HepG2 (cell line): ENCODE measurements around the gene TM4SF5. TPM values are rescaled to one million over a fixed set of nuclear protein-coding genes. Genes with fewer than 3 reads are reported as not detected.

Source experiments
- ATF2 ChIP-seq: sonication (generic); formaldehyde crosslinking; IDR thresholded peaks from 2 replicates; pipeline ENCODE4 v1.4.0; 2020; ENCODE audit warnings: missing genetic modification reagents
- HNF4G ChIP-seq, 2 experiments: sonication (generic) in 1 of 2; formaldehyde crosslinking in 1 of 2; IDR thresholded peaks; 2 replicates each; pipeline versions ENCODE4 v1.4.0 to v1.6.1; 2011 to 2020; ENCODE audit warnings: borderline replicate concordance in 2 of 2, low read depth in 2 of 2, mild to moderate bottlenecking in 2 of 2, low read length in 1 of 2, missing genetic modification reagents in 1 of 2, moderate library complexity in 1 of 2
- HNRNPH1 ChIP-seq: fragments of 200-400 bp; formaldehyde crosslinking; optimal IDR thresholded peaks from 2 replicates; pipeline ENCODE3; 2017; ENCODE audit warnings: mild to moderate bottlenecking, low read depth, low read length
- HOXA3 ChIP-seq: sonication (generic); formaldehyde crosslinking; IDR thresholded peaks from 2 replicates; pipeline ENCODE4 v1.5.0; 2020; ENCODE audit warnings: missing genetic modification reagents
- MED8 ChIP-seq: sonication (generic); formaldehyde crosslinking; IDR thresholded peaks from 2 replicates; pipeline ENCODE4 v1.8.1; 2023; ENCODE audit warnings: mild to moderate bottlenecking, missing genetic modification reagents; ENCODE audit not compliant: insufficient replicate concordance
- NFE2 ChIP-seq: sonication (generic); formaldehyde crosslinking; IDR thresholded peaks from 2 replicates; pipeline ENCODE4 v1.4.0; 2020; ENCODE audit warnings: missing genetic modification reagents
- NONO ChIP-seq, 2 experiments: fragments of 450-650 bp in 1 of 2; sonication (generic) in 1 of 2; formaldehyde crosslinking in 1 of 2; IDR thresholded peaks in 1 of 2; conservative IDR thresholded peaks in 1 of 2; 2 replicates each; pipeline versions ENCODE4 v1.6.1 to v1.8.0; 2017 to 2022; ENCODE audit warnings: mild to moderate bottlenecking in 1 of 2, missing genetic modification reagents in 1 of 2, moderate library complexity in 1 of 2
- REST ChIP-seq, 2 experiments: IDR thresholded peaks; 2 replicates each; pipeline ENCODE4 v1.6.1; 2011 to 2012; ENCODE audit warnings: low read length in 2 of 2, borderline replicate concordance in 1 of 2, low read depth in 1 of 2, mild to moderate bottlenecking in 1 of 2, moderate library complexity in 1 of 2
- ZFYVE20 ChIP-seq: sonication (generic); formaldehyde crosslinking; IDR thresholded peaks from 2 replicates; pipeline ENCODE4 v1.8.0; 2023; ENCODE audit warnings: low read depth, mild to moderate bottlenecking, moderate library complexity, missing genetic modification reagents, borderline replicate concordance
- ZNF251 ChIP-seq: sonication (generic); formaldehyde crosslinking; IDR thresholded peaks from 2 replicates; pipeline ENCODE4 v1.9.0; 2021; ENCODE audit warnings: mild to moderate bottlenecking, missing genetic modification reagents
- ZNF510 ChIP-seq: sonication (generic); formaldehyde crosslinking; IDR thresholded peaks from 2 replicates; pipeline ENCODE4 v1.4.0; 2020; ENCODE audit warnings: low read depth, mild to moderate bottlenecking, missing genetic modification reagents
- ZNF569 ChIP-seq: sonication (generic); formaldehyde crosslinking; IDR thresholded peaks from 2 replicates; pipeline ENCODE4 v1.5.0; 2020; ENCODE audit warnings: mild to moderate bottlenecking, missing genetic modification reagents, moderate library complexity, borderline replicate concordance
- polyA plus RNA-seq, 8 experiments: library from polyadenylated mRNA; depleted of rRNA in 3 of 8; stranded (reverse) in 7 of 8; unstranded in 1 of 8; fragments of >200 nt; fragmentation: Illumina TruSeq in 4 of 8; extraction: Trizol in 4 of 8; gene quantifications; 2 replicates each; pipeline versions ENCODE4 v1.2.1 to v1.2.3, GENCODE V29; 2011 to 2016; ENCODE audit warnings: low read depth in 4 of 8, missing spikeins in 1 of 8, mixed read lengths in 1 of 8; ENCODE audit not compliant: insufficient read depth in 1 of 8
- total RNA-seq, 5 experiments: library from RNA; depleted of rRNA; stranded (reverse); fragments of >200 nt; fragmentation: Illumina TruSeq; extraction: Trizol; gene quantifications; 2 replicates each; pipeline ENCODE4 v1.2.3, GENCODE V29; 2016; ENCODE audit warnings: low read depth in 1 of 5
- TF ChIP-seq, protein P1 (sequence below): sonication (generic); formaldehyde crosslinking; conservative IDR thresholded peaks from 2 replicates; pipeline ENCODE4 v1.4.0; 2020; ENCODE audit warnings: missing genetic modification reagents
- TF ChIP-seq, protein P2 (sequence below): sonication (generic); formaldehyde crosslinking; IDR thresholded peaks from 2 replicates; pipeline ENCODE4 v1.4.0; 2020; ENCODE audit warnings: mild to moderate bottlenecking, low read depth, missing genetic modification reagents
- TF ChIP-seq, protein P3 (sequence below): sonication (generic); formaldehyde crosslinking; IDR thresholded peaks from 2 replicates; pipeline ENCODE4 v1.8.0; 2022; ENCODE audit warnings: missing genetic modification reagents, mild to moderate bottlenecking, borderline replicate concordance

Gene TM4SF5
- total and polyA plus RNA-seq, 2 of the 13 experiments (the other 11 are each of a cell fraction or from before 2014, with no cell fraction given), result 30.1 to 126 TPM

DNA sequence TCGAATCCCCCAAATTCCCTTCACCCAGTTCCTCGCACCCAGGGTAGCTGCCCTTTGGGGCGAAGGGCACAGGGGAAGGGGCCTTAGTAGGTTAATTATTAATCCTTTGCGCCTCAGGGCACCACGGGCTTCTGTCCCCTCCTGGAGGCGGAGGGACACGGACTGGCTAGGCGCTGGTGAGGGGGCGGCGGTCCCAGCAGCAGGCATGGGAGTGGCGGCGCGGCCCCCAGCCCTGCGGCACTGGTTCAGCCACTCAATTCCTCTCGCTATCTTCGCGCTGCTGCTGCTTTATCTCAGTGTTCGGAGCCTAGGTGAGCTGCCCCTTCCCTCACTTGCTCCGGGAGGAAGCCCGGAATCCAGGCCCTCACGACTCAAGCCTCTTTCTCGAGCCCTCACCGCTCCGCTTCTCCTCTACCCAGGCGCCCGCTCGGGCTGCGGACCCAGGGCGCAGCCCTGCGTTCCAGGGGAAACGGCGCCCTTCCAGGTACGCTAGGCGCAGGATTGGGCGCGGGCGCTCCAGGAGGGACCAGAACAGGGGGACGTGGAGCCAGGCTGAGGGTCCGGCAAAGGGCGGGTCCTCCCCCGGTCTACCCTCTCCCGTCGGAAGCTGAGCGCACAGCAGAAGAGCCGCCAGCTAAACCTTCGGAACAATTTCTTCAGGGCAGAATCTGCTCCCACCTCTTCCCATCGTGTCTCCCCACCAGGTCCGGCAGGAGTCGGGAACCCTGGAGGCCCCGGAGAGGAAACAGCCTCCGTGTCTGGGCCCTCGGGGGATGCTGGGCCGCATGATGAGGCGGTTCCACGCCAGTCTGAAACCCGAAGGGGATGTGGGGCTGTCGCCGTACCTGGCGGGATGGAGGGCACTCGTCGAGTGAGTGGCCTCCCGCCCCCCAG, 17.4 kb downstream of the TM4SF5 start, which contains the start of gene GLTPD2 (continued):
- TF ChIP-seq ZNF251 (CRISPR knock-in tag) (no peak), MED8 (no peak), ZNF510 (CRISPR knock-in tag) (no peak), HNRNPH1 (peak; percentile 62), REST (IDR thresholded peaks at IDR 0.05; ENCODE audit: borderline replicate concordance in 1 of 2, low read depth in 1 of 2, low read length in 2 of 2) (no peak; a peak in 1 of 4 replicates), NFE2 (CRISPR knock-in tag) (no peak), ZNF569 (CRISPR knock-in tag) (no peak), HOXA3 (CRISPR knock-in tag) (peak; percentile 30; the same call in 1 of the 2 replicates), HNF4G (IDR thresholded peaks at IDR 0.05; ENCODE audit: borderline replicate concordance, low read depth, low read length) (peak; percentile 67; the same call in 1 of the 2 replicates), HNF4G (CRISPR knock-in tag; IDR thresholded peaks at IDR 0.05; ENCODE audit: borderline replicate concordance, low read depth) (no peak), NONO (IDR thresholded peaks at IDR 0.05) (no peak), NONO (CRISPR knock-in tag; conservative IDR thresholded peaks at IDR 0.05) (no peak; the same call in 1 of the 2 replicates), ATF2 (CRISPR knock-in tag) (no peak), ZFYVE20 (CRISPR knock-in tag) (no peak)
- TF ChIP-seq, protein P1, sequence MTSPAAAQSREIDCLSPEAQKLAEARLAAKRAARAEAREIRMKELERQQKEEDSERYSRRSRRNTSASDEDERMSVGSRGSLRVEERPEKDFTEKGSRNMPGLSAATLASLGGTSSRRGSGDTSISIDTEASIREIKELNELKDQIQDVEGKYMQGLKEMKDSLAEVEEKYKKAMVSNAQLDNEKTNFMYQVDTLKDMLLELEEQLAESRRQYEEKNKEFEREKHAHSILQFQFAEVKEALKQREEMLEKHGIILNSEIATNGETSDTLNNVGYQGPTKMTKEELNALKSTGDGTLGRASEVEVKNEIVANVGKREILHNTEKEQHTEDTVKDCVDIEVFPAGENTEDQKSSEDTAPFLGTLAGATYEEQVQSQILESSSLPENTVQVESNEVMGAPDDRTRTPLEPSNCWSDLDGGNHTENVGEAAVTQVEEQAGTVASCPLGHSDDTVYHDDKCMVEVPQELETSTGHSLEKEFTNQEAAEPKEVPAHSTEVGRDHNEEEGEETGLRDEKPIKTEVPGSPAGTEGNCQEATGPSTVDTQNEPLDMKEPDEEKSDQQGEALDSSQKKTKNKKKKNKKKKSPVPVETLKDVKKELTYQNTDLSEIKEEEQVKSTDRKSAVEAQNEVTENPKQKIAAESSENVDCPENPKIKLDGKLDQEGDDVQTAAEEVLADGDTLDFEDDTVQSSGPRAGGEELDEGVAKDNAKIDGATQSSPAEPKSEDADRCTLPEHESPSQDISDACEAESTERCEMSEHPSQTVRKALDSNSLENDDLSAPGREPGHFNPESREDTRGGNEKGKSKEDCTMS (CRISPR knock-in tag), result no peak
- TF ChIP-seq, protein P2, sequence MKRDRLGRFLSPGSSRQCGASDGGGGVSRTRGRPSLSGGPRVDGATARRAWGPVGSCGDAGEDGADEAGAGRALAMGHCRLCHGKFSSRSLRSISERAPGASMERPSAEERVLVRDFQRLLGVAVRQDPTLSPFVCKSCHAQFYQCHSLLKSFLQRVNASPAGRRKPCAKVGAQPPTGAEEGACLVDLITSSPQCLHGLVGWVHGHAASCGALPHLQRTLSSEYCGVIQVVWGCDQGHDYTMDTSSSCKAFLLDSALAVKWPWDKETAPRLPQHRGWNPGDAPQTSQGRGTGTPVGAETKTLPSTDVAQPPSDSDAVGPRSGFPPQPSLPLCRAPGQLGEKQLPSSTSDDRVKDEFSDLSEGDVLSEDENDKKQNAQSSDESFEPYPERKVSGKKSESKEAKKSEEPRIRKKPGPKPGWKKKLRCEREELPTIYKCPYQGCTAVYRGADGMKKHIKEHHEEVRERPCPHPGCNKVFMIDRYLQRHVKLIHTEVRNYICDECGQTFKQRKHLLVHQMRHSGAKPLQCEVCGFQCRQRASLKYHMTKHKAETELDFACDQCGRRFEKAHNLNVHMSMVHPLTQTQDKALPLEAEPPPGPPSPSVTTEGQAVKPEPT (CRISPR knock-in tag), result no peak
- TF ChIP-seq, protein P3, sequence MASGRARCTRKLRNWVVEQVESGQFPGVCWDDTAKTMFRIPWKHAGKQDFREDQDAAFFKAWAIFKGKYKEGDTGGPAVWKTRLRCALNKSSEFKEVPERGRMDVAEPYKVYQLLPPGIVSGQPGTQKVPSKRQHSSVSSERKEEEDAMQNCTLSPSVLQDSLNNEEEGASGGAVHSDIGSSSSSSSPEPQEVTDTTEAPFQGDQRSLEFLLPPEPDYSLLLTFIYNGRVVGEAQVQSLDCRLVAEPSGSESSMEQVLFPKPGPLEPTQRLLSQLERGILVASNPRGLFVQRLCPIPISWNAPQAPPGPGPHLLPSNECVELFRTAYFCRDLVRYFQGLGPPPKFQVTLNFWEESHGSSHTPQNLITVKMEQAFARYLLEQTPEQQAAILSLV, result peak; percentile 63; the same call in 1 of the 2 replicates
